Uterus (tissue), 4 donors: ENCODE results near the gene CDK5RAP3. TPM values are rescaled to one million over a fixed set of nuclear protein-coding genes. Genes with fewer than 3 reads are reported as not detected.

Experiments
- DNase-seq, 2 donors: peaks; one replicate each; pipeline ENCODE4 v3.0.0-alpha.2; 2019 to 2020
- H3K27ac ChIP-seq, 2 donors: fragments of 200-600 bp; sonication (generic); 1 replicate in 1 of 2; 2 replicates in 1 of 2; pipeline ENCODE4 v1.5.1; 2016 to 2018
- H3K27me3 ChIP-seq, 2 donors: fragments of 200-600 bp; sonication (generic); one replicate each; pipeline ENCODE4 v1.5.1; 2018 to 2019; ENCODE audit warnings: control low read depth in 1 of 2
- H3K36me3 ChIP-seq, 2 donors: fragments of 200-600 bp; sonication (generic); one replicate each; pipeline ENCODE4 v1.5.1; 2019; ENCODE audit warnings: control low read depth in 1 of 2
- H3K4me1 ChIP-seq, 2 donors: fragments of 200-600 bp; sonication (generic); one replicate each; pipeline ENCODE4 v1.5.1; 2018 to 2019; ENCODE audit warnings: control low read depth in 1 of 2
- H3K4me3 ChIP-seq, 2 donors: fragments of 200-600 bp; sonication (generic); 1 replicate in 1 of 2; 2 replicates in 1 of 2; pipeline ENCODE4 v1.5.1; 2018 to 2019; ENCODE audit warnings: mild to moderate bottlenecking in 1 of 2
- H3K9me3 ChIP-seq, 2 donors: fragments of 200-600 bp; sonication (generic); one replicate each; pipeline ENCODE4 v1.5.1; 2019; ENCODE audit warnings: control low read depth in 1 of 2
- CTCF ChIP-seq, 4 experiments: fragments of 200-600 bp in 2 of 4; fragments of 450-650 bp in 2 of 4; sonication (generic) in 2 of 4; IDR thresholded peaks; one replicate each; pipeline ENCODE4 v1.5.1; 2016 to 2019; ENCODE audit warnings: antibody characterized with exemption in 4 of 4, mild to moderate bottlenecking in 2 of 4, moderate library complexity in 1 of 4
- POLR2A ChIP-seq, 2 donors: fragments of 450-650 bp; IDR thresholded peaks; one replicate each; pipeline ENCODE4 v1.6.1; 2016; ENCODE audit warnings: antibody characterized with exemption in 2 of 2, mild to moderate bottlenecking in 1 of 2, moderate library complexity in 1 of 2
- intact Hi-C: fragments of 100-400 bp; cut with DNase I; formaldehyde crosslinking; loops from one replicate; pipeline ENCODE4 v1.15.1; 2023; ENCODE audit warnings: low total_unique reads
- total RNA-seq, 4 donors: library from RNA; depleted of rRNA in 3 of 4; stranded (reverse); fragments of >200 nt in 3 of 4; gene quantifications; one replicate each; pipeline versions ENCODE4 v1.1.0 to v1.2.4, GENCODE V29; 2014 to 2023
- donor health status: DM: yes; HTN: yes; CAD: no.

The CDK5RAP3 gene
- total RNA-seq, 4 donors from 2014 or later, result 118 to 180 (median 146) TPM

- no peaks in the 10 kb centered on the region for H3K9me3 ChIP-seq
- TF ChIP-seq CTCF (IDR thresholded peaks at IDR 0.05), result no peak
- TF ChIP-seq POLR2A (IDR thresholded peaks at IDR 0.05), result no peak
- intact Hi-C loops, result no loop called here
- H3K36me3 ChIP-seq, result no peaks in the 10 kb centered on the region
- peaks cover 7 to 9% of the 10 kb centered on the region in 2 donors for H3K27me3 ChIP-seq
- no peak overlapping the region for H3K27ac ChIP-seq
- DNase-seq, result no peak
- peaks cover 6 to 31% of the 10 kb centered on the region in 2 donors for H3K4me1 ChIP-seq
- no peak overlapping the region for H3K4me3 ChIP-seq
These were observed 51.0 kb downstream of the CDK5RAP3 start for GRCh38 chr17:48021934-48022333.

- H3K4me3 ChIP-seq, result no peak overlapping the region
- TF ChIP-seq CTCF (IDR thresholded peaks at IDR 0.05) (no peak), POLR2A (IDR thresholded peaks at IDR 0.05) (no peak)
These were observed 52.0 kb downstream of the CDK5RAP3 start for GRCh38 chr17:48022901-48023300.

GRCh38 chr17:48023400-48024148, 52.7 kb downstream of the CDK5RAP3 start:
- H3K36me3 ChIP-seq, result no peaks in the 10 kb centered on the region
- H3K4me3 ChIP-seq, result peak overlapping the region; percentile 24 to 40
- H3K27ac ChIP-seq, result peak overlapping the region; percentile 42 to 55
- peak; percentile 58 to 69 for DNase-seq
- H3K27me3 ChIP-seq, result peaks cover 7 to 9% of the 10 kb centered on the region in 2 donors
- H3K4me1 ChIP-seq, result peaks cover 6 to 31% of the 10 kb centered on the region in 2 donors
- intact Hi-C loops, result no loop called here
- TF ChIP-seq CTCF (IDR thresholded peaks at IDR 0.05) (peak; percentile 15 to 33 (median 24)), POLR2A (IDR thresholded peaks at IDR 0.05) (peak in 1 of 2 donors; percentile 23)
- no peaks in the 10 kb centered on the region for H3K9me3 ChIP-seq

More at GRCh38 chr17:48022901-48023300, 52.0 kb downstream of the CDK5RAP3 start:
- H3K27ac ChIP-seq, result no peak overlapping the region
- peaks cover 6 to 31% of the 10 kb centered on the region in 2 donors for H3K4me1 ChIP-seq
- intact Hi-C loops, result no loop called here
- no peaks in the 10 kb centered on the region for H3K9me3 ChIP-seq
- DNase-seq, result no peak
- H3K36me3 ChIP-seq, result no peaks in the 10 kb centered on the region
- peaks cover 7 to 9% of the 10 kb centered on the region in 2 donors for H3K27me3 ChIP-seq

GRCh38 chr17:48024149-48025039, 53.5 kb downstream of the CDK5RAP3 start:
- no peak for TF ChIP-seq CTCF (IDR thresholded peaks at IDR 0.05)
- no peak for TF ChIP-seq POLR2A (IDR thresholded peaks at IDR 0.05)
- peak overlapping the region; percentile 42 to 55 for H3K27ac ChIP-seq
- peak overlapping the region; percentile 24 to 40 for H3K4me3 ChIP-seq
- H3K9me3 ChIP-seq, result no peaks in the 10 kb centered on the region
- H3K36me3 ChIP-seq, result no peaks in the 10 kb centered on the region
- peak; percentile 30 to 39 for DNase-seq
- intact Hi-C loops, result loop anchor here (5.0 kb wide), 1 partner anchor 103 kb away; no protein-coding TSS in a partner anchor
- peaks cover 7 to 9% of the 10 kb centered on the region in 2 donors for H3K27me3 ChIP-seq
- H3K4me1 ChIP-seq, result peaks cover 6 to 31% of the 10 kb centered on the region in 2 donors
